Activated CD4-positive, alpha-beta T cell treated with anti-CD3 and anti-CD28 coated beads, Interleukin-10, Interleukin-2, amounts not matched to agents 100 ng/mL and 50 ng/mL, durations not matched to agents 16 hours and 8 hours (primary cell): Measurements from ENCODE around the gene LRRN2.

Source experiments
- DNase-seq: peaks from one replicate; pipeline ENCODE4 v3.0.0-alpha.2; 2020

Gene LRRN2

GRCh38 chr1:204688776-204689175 is 3.2 kb upstream of the LRRN2 start:
- DNase-seq, result no peak

GRCh38 chr1:204688007-204688406 is 2.5 kb upstream of the LRRN2 start:
- no peak for DNase-seq

GRCh38 chr1:204684571-204685235 is 835 bp downstream of the LRRN2 start:
- DNase-seq, result no peak

- DNase-seq, result no peak
These were observed 1.4 kb downstream of the LRRN2 start for GRCh38 chr1:204684206-204684570.

- DNase-seq, result no peak
These were observed 2.0 kb downstream of the LRRN2 start for GRCh38 chr1:204683284-204684205.

GRCh38 chr1:204680461-204680860 is 5.1 kb downstream of the LRRN2 start:
- DNase-seq, result no peak

- no peak for DNase-seq
These were observed 5.5 kb downstream of the LRRN2 start for GRCh38 chr1:204680051-204680450.

- DNase-seq, result no peak
These were observed 6.6 kb downstream of the LRRN2 start for GRCh38 chr1:204678721-204679475.

GRCh38 chr1:204677864-204678263 is 7.7 kb downstream of the LRRN2 start:
- DNase-seq, result no peak

GRCh38 chr1:204676043-204676442 is 9.5 kb downstream of the LRRN2 start:
- no peak for DNase-seq

GRCh38 chr1:204673909-204674649 is 11.5 kb downstream of the LRRN2 start:
- DNase-seq, result no peak

- DNase-seq, result no peak
These were observed 12.3 kb downstream of the LRRN2 start for GRCh38 chr1:204673209-204673608.

- no peak for DNase-seq
These were observed 12.9 kb downstream of the LRRN2 start for GRCh38 chr1:204672482-204673121.

- DNase-seq, result no peak
These were observed 13.5 kb downstream of the LRRN2 start for GRCh38 chr1:204672069-204672468.

GRCh38 chr1:204670152-204670927 is 15.2 kb downstream of the LRRN2 start:
- DNase-seq, result no peak

GRCh38 chr1:204669579-204669978 is 16.0 kb downstream of the LRRN2 start:
- no peak for DNase-seq

- no peak for DNase-seq
These were observed 21.2 kb downstream of the LRRN2 start for GRCh38 chr1:204664384-204664651.

GRCh38 chr1:204663644-204664383 is 21.7 kb downstream of the LRRN2 start:
- DNase-seq, result no peak

GRCh38 chr1:204662530-204662929 is 23.0 kb downstream of the LRRN2 start:
- DNase-seq, result no peak

GRCh38 chr1:204660509-204660908 is 25.0 kb downstream of the LRRN2 start:
- DNase-seq, result no peak

- DNase-seq, result no peak
These were observed 26.5 kb downstream of the LRRN2 start for GRCh38 chr1:204659056-204659455.
